ENCODE measurements around the gene GCC2.
"Not testable (repeated sequence)": the region's sequence is repeated elsewhere in the genome, so short reads cannot be mapped to it uniquely, and the experiment has no call there.

The GCC2 gene

GRCh38 chr2:108441712-108442111, 7.3 kb upstream of the GCC2 start:
- DNase-seq (ENCODE audit: low read depth): no peak

GRCh38 chr2:108444941-108445840, 3.8 kb upstream of the GCC2 start:
- no peak for DNase-seq (ENCODE audit: low read depth)

GRCh38 chr2:108446703-108447102, 2.3 kb upstream of the GCC2 start:
- no peak for DNase-seq (ENCODE audit: low read depth)

GRCh38 chr2:108447947-108448677, 894 bp upstream of the GCC2 start:
- no peak for DNase-seq (ENCODE audit: low read depth)

GRCh38 chr2:108449410-108450130, 564 bp downstream of the GCC2 start:
- no peak for DNase-seq (ENCODE audit: low read depth)

- no peak for DNase-seq (ENCODE audit: low read depth)
These were observed 1.9 kb downstream of the GCC2 start for GRCh38 chr2:108450863-108451262.

GRCh38 chr2:108451976-108452375, 3.0 kb downstream of the GCC2 start:
- DNase-seq (ENCODE audit: low read depth): no peak

GRCh38 chr2:108453530-108453929, 4.5 kb downstream of the GCC2 start:
- not testable (repeated sequence) for DNase-seq (ENCODE audit: low read depth)

- no peak for DNase-seq (ENCODE audit: low read depth)
These were observed 5.4 kb downstream of the GCC2 start for GRCh38 chr2:108454440-108454839.

GRCh38 chr2:108455571-108455970, 6.6 kb downstream of the GCC2 start:
- DNase-seq (ENCODE audit: low read depth): no peak

GRCh38 chr2:108458082-108458481, 9.1 kb downstream of the GCC2 start:
- DNase-seq (ENCODE audit: low read depth): no peak

- no peak for DNase-seq (ENCODE audit: low read depth)
These were observed 10.4 kb downstream of the GCC2 start for GRCh38 chr2:108459441-108459840.

- DNase-seq (ENCODE audit: low read depth): no peak
These were observed 11.5 kb downstream of the GCC2 start for GRCh38 chr2:108460345-108461037.

- DNase-seq (ENCODE audit: low read depth): no peak
These were observed 28.1 kb downstream of the GCC2 start for GRCh38 chr2:108477099-108477498.

- DNase-seq (ENCODE audit: low read depth): no peak
These were observed 36.2 kb downstream of the GCC2 start for GRCh38 chr2:108485253-108485652.

GRCh38 chr2:108490506-108491122, 41.6 kb downstream of the GCC2 start:
- DNase-seq (ENCODE audit: low read depth): no peak

- DNase-seq (ENCODE audit: low read depth): no peak
These were observed 42.8 kb downstream of the GCC2 start for GRCh38 chr2:108491848-108492247.

- DNase-seq (ENCODE audit: low read depth): no peak
These were observed 43.4 kb downstream of the GCC2 start for GRCh38 chr2:108492364-108492763.

- not testable (repeated sequence) for DNase-seq (ENCODE audit: low read depth)
These were observed 47.2 kb downstream of the GCC2 start for GRCh38 chr2:108496167-108496566.

- not testable (repeated sequence) for DNase-seq (ENCODE audit: low read depth)
These were observed 58.6 kb downstream of the GCC2 start for GRCh38 chr2:108507620-108508019.

- not testable (repeated sequence) for DNase-seq (ENCODE audit: low read depth)
These were observed 63.4 kb downstream of the GCC2 start for GRCh38 chr2:108512431-108512830.
